Stimulated activated CD4-positive, alpha-beta T cell treated with anti-CD3 and anti-CD28 coated beads, Interleukin-4, amount 100 ng/mL, for 48 hours (primary cell): Measurements from ENCODE around the gene BTBD17.

Experiments
- DNase-seq, 2 donors: peaks; one replicate each; pipeline ENCODE4 v3.0.0-alpha.2; 2020; ENCODE audit warnings: low read depth in 2 of 2

The BTBD17 gene

DNA sequence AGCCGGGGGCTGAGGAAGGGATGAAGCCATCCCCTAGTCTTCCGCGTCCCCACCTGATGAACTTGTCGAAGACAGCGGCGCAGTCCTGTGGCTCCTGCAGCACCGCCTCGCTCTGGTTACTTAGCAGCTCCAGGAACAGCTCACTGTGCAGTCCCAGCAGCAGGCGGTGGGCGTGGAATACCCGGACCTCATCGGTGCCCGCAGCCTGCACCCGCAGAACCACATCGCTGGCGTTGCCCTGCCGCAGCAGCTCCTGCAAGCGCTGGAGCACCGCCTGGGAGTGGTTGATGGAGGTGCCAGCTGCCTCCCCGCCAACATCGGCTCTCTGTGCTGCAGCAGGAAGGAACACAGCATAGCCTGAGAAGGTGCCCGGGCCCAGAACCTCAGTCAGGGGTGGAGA lies 1.8 kb downstream of the BTBD17 start:
- no peak for DNase-seq

DNA sequence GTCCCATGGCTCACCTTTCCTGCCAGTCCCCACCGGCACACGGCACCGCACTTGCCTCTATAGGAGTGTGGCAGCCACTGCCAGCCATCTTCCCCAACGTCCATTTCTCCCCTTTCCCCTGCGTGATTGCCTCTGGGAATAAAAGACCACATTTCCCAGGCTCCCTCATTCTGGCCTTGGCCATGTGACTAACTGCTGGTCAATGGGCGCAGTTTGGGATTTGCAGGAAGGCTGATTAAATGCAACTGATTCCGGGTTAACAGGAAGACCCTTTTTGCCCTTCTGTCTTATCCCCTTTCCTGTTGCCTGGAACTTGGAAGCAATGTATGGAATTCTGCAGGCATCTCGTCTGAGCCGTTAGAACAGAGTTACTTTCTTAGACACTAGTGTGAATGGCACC lies 3.0 kb downstream of the BTBD17 start:
- DNase-seq, result no peak

DNA sequence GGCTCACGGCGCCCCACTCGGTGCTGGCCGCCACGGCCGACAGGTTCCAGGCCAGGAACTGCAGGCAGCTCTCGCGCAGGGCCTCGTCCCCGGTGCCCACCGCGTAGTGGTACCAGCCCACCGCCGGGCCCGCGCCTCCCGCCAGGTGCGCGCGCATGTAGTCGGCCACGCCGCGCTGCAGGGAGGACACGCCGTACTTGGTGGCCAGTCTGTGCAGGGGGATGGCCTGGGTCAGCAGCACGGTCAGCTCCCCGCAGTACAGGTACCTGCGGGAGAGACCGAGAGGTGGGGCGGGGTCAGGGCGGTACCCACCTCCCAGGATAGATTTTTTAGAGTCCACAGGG lies 4.2 kb downstream of the BTBD17 start:
- no peak for DNase-seq

DNA sequence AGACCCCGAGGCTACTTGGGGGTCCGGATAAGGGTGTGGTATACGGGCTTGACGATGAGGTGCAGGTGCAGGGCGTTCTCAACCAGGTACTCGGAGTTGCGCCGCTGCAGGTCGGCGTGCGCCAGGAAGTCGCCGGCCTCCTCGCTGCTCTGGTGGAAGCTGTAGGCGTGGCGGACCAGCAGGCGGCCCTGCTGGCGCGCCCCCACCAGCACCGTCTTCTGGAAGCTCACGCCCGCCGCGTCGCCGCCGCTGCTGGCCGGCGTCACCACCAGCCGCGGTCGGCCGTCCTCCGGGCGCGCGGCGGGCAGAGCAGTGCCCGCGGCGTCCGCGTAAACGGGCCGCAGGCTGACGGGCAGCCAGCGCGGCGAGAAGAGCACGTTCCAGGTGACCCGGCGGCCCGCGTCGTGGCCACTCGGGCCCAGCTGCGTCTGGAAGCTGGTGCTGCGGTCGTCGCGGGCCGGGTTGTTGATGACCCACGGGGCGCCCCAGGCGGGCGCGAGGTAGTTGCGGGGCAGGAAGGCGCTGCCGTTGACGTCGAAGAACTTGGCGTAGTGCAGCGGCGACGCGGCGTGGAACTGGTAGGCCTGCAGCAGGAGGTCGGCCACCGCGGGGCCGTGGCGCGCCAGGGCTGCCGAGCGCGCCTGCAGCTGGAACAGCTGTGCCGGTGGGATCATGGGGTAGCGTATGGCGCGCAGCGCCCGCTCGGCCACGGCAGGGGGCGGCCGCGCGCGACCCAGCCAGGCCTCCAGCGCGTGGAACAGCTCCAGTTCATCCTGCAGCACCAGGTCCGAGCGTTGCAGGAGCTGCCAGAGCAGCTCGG lies 4.8 kb downstream of the BTBD17 start:
- DNase-seq, result no peak

DNA sequence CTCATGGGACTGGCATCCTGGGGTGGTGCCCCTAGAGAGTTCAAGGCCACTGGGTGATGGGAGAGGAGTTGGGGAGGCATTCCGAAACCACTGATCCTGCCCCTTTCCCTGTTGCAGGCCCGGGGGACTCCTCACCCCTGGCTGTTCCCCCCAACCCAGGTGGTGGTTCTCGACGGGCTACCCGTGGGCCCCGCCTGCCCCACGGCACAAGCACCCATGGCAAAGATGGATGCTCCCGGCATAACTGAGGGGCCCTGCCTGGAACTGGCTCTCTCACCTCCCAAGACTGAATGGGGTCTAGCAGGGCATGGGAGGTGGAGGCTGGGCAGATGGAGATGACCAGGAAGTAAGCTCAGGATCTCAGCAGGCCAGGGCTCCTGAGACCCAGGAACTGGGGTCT lies 6.6 kb downstream of the BTBD17 start:
- DNase-seq, result no peak

DNA sequence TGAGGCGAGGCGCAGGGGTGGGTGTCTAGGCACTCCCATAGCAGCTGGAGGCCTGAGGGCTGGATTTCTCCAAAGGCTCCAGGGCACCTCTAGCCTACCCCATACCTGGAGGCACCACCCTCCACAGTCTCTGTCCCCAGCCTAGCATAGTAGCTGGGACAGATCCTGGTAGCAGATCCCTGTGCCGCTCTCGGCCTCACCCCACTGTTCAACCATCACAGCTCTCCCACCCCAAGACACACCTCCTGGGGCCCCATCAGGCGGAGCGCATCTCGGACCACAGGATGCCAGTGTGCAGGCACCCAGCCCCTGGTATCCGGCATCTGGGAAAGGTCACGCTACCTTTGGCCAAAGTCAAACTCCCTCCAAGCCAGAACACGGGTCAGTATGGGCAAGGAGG lies 7.1 kb downstream of the BTBD17 start:
- DNase-seq, result no peak

DNA sequence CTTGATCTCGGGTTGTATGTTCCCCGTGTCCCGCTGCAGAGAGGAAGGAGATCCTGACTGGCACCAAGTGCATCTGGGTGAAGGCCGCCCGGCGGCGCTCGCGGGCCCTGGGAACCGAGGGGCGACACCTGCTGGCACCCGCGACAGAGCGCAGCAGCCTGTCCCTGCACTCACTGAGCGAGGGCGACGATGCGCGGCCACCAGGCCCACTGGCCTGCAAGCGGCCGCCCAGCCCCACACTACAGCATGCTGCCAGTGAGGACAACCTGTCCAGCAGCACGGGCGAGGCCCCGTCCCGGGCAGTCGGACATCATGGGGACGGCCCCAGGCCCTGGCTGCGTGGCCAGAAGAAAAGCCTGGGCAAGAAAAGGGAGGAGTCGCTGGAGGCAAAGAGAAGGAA lies 7.5 kb downstream of the BTBD17 start:
- DNase-seq, result peak; percentile 65 to 70

DNA sequence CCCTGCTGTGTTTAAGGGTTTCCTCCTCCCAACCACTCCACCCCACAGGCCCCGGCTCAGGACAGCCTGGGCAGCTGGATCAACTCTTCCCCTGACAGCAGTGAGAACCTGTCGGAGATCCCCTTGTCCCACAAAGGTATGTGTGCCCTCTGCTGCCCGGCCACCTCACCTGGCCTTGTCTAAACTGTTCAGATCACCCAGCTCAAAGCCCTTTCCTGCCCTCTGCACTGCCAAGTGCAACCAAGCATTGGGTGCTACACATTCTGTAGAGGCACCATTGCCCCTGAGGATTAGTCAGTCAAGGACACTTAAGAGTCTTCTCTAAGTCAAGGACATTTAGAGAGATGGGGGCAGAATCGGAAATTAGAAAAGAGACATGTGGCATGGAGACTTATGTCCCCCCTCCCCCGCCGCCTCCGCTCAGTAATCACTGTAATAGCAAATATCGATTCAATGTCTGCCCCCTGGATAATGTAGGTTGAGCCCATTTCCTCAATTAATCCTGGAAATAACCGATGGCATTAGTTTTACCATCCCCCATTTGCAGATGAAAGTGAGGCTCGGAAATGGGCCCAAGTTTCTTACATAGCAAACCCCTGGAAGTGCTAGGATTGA lies 8.1 kb downstream of the BTBD17 start:
- DNase-seq, result no peak

DNA sequence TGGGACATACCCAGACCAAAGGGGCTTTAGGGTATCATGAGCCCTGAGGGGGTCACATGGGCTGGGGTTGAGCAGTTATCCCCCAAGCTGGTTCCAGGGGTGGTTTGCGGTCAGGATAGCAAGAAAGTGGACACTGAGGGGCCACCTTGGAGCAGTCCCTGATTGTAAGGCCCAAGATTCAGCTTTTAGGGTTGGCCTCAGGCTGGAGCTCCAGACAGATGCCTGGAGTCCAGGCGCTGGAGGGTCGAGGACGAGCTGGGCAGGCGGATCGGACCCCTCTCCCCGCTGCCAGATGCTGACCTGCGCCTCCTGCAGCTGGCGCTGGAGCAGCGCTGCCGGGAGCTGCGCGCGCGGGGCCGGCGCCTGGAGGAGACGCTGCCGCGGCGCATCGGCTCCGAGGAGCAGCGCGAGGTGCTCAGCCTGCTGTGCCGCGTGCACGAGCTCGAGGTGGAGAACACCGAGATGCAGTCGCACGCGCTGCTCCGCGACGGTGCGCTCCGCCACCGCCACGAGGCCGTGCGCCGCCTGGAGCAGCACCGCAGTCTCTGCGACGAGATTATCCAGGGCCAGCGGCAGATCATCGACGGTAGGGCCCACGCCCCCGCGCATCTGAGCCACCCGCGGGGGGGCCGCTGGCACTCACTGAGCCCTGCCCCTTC lies 10.0 kb downstream of the BTBD17 start:
- no peak for DNase-seq

DNA sequence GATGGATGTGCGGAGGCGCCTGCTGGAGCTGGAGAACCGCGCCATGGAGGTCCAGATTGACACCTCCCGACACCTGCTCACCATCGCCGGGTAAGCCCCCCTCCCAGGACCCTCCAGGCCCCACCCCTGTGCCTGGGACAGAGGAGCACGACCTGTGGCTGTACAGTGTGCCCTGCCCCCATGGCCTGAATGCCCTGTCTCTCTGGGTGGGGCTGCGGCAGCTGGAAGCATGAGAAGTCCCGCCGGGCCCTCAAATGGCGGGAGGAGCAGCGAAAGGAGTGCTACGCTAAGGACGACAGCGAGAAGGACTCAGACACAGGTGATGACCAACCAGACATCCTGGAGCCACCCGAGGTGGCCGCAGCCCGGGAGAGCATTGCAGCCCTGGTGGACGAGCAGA lies 11.2 kb downstream of the BTBD17 start:
- no peak for DNase-seq

DNA sequence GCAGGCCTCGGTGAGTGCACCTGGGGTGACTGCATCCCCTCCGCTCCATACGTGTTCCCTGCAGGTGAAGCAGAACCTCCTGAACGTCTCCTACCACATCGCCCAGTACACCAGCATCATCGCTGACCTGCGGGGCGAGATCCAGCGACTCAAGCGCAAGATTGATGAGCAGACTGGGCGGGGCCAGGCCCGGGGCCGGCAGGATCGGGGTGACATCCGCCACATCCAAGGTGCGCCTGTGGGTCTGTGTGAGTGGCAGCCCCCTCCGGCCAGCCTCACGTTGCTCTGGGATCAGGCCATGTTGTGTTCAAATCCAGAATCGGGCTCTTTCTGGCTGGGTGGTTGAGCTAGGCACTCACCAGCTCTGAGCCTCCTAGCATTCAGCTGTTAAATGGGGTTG lies 12.5 kb downstream of the BTBD17 start:
- DNase-seq, result no peak

DNA sequence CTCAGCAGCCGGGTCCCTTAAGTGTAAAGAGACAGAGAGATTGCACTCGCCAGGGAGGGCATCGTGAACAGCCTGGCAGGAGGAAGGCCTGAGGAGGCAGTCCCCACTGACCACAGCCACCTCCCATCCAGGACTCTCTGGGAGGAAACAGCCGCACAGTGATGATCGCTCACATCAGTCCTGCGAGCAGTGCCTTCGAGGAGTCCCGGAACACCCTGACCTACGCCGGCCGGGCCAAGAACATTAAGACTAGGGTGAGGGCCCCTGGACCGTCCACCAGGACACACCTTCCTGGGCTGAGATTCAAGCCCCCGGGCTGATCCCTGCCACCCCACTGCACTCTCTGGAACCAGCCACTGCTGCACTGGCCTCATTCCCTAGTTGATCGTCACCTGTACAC lies 14.0 kb downstream of the BTBD17 start:
- DNase-seq, result no peak

DNA sequence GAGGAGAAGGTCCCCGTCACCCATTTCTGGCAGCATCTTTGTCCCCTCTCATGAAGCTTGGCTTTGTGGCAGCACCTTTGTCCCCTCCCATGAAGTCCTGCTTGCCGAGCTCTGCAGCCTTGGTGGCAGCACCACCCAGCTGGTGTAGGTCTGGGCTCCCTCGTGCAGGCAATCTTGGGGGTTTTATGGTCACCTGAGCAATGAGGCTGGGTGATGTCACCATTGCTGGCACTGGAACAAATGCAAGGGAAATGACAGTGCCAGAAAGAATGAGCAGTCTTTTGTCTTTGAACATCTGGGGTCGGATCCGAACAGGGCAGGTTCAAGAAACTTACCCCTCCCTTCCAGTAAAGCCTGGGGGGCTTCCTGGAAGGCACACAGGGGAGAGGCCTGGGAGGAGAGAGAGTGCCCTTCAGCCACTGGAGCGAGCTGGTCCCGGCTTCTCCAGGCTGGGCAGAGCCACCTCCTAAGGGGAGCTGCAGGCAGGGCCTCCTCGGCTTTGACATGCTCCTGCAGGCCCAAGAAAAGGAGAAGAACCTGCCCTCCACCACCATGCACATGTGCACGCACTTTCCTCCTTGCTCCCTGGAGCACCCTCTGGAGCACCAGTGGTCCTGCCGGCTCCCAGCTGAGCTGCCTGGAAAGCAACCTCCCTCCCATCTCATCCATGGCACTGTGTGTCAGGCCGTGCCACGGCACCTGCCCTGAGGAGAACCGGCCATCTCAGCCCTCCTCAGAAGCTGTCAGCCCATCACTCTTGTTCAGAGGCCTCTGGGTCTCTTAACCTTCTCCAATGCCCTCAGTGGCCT lies 16.0 kb downstream of the BTBD17 start:
- no peak for DNase-seq

DNA sequence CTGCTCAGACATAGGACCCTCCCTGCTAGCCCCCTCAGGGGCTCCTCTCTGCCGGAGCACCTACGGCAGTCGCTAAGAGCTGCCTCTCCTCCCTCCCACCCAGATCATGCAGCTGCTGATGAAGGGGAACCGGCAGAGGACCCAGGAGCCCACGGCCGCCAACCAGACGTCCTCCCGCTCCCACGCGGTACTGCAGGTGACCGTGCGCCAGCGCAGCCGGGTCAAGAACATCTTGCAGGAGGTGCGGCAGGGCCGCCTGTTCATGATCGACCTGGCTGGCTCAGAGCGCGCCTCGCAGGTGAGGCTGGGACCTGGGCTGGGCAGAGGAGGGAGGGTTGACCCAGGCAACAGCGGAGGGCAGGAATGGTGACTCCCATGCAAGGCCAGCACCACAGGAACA lies 17.0 kb downstream of the BTBD17 start:
- DNase-seq, result no peak

DNA sequence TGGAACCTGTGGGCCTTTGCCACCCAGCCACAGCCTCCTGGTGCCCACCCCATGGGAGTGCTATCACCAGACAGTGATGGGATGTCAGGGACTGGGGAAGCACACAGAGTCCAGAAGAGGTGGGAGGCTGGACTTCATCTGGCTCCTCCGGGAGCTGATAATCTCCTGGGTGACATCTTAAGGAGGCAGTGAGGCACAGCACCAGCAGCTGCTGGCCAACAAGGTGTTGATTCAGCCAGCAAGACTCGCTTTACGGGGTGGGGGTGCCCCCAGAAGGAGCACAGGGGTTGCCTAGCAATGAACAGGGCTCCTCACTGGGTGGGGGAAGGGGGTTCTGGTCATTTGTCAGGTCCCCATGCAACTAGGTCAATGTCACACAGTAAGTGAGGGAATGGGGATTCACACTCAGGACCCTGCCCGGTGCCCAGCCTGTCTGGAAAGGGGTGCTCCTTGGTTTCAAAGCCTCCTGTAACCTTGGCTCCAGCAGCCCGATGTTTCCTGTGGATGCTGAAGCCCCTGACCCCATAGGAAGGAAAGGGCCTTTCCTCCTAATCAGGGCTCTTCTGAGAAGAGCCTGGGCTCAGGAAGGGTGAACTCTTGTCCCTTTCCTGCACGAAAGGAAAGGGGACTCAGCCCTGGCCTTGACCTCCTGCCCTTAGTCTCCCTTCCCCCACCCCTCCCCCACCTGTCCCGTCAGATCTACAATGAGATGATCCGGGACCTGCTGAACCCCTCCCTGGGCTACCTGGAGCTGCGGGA lies 18.0 kb downstream of the BTBD17 start:
- no peak for DNase-seq

DNA sequence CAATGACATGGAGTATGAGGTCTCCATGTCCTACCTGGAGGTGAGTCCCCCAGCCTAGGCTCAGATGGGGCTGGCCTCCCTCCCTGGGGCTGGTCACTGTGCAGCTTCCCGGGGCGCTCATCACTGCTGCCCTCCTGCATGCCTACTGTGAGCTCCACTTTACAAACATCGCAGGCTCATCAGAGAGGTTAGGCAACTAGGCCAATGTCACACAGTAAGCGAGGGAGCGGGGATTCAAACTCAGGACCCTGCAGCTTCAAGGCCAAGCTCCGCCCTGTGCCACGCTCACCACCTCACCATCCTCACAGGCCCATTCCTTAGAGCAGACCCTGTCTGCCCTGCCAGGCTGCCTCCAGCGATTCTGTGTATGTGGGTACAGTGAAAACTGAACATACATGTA lies 18.5 kb downstream of the BTBD17 start:
- DNase-seq, result no peak

DNA sequence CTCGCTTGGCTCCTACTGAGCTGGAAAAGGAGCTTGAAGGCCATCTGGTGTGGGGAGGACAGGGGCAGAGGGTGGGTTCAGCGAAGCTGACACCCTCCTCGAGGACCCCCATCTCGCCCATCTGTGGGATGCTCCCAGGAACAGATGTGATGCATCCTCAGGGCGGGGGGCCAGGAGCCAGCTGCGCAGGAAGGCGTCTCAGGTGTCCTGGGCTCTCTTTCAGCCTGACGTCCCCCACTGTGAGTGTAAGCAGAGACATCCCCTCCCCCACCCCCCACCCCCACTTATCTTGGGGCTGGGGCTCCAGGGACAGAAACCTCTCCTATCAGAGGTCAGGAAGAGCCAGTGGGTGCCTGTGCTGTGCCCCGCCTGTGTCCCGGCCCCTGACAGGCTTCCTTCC lies 19.4 kb downstream of the BTBD17 start:
- DNase-seq, result no peak

DNA sequence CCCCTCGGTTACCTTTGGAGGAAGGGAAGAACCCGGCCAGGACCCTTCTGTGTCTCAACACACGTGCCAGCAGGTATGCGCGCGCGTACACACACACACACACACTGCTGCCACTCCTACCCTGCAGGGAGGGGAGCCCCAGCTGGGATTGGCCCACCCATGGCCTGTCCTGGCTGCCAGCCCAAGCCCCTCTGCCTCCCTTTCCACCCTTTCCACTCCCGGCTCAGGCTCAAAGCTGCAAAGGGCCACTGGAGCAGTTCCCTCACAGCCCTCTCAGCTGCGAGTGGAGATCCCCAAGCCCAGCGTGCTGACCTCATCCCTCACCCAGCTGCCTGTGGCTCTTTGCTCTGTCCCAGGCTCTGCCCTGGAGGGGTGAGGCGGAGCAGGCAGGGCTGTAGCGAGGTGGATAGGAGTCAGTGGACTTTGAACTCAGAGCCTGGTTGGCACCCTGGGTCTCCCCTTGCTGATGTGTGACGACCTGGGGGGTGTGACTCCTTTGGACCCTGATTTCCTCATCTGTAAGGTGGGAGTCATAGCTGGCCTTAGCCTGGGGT lies 21.1 kb downstream of the BTBD17 start:
- DNase-seq, result no peak

DNA sequence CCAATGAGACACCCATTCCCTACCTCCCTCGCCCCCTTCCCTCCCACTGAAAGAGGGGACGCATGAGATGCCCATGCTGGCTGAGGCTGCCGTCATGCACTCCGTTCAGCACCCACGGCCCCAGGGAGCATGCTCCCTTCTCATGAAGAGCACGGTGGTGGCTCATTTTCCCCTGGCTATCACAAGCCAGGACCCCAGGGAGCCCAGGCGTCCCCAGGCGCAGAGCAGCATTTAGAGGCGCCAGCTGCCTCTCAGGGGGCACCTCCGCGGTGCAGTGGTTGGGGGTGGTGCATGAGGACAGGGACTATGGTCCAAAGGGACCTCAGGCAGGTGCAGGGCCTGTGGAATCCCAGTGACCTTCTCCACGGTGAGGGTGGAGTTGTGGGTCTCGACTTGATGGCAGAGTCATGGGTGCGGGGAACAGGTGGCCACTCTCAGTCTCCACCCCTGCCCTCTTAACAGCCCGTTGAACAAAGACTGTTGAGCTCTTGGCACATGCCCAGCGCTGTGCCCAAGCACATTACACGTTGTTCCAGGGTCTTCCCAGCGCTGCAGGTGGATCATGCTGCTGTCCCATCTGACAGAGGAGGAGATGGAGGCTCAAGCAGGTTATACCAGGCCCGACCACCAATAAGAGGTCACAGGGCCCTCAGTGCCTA lies 22.0 kb downstream of the BTBD17 start:
- DNase-seq, result no peak

DNA sequence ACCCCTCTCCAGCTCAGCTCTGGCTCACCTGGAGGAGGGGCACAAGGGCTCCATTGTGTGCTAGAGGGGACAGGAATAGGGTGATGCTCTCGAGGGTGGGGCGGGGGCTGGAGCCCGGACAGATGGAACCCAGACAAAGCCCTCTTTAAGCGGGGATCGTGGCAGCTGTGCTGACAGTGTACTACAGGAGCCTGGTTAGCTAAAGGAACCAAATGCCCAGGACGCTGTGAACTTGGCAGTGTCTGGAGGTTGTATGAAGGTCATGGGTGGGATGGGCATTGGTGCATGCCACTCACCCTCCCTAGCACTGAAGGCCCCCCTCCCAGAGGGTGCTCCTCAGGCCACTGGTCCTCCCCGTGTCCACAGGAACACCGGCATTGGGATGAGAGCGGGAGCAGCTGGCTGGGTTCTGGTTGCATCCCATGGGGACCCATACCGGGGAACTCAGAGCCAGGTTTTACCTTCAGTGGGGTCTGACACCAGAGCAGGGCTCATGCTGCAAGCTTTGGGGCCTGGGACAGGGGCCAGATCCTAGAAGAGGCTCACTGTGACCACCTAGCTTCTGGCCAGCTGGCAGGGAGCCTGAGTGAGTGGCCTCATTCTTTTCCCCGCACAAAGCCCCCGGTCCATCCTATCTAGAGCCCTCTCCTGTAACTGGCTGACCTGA lies 23.7 kb downstream of the BTBD17 start:
- no peak for DNase-seq
